GM23338 (cell line): ENCODE results near the gene CRYBG1. TPM values are rescaled to one million over a fixed set of nuclear protein-coding genes. Genes with fewer than 3 reads are reported as not detected.

Source experiments
- ATAC-seq: fragments of 200-7000 bp; cut with Tn5 transposase; 3 replicates; pipeline ENCODE4 v1.9.1; 2020
- DNase-seq: peaks from one replicate; pipeline ENCODE4 v3.0.0-alpha.2; 2015; ENCODE audit warnings: low spot score
- H2AFZ ChIP-seq: fragments of 200-600 bp; sonication (generic); 2 replicates; pipeline ENCODE4 v1.8.0; 2016; ENCODE audit warnings: antibody characterized with exemption, mild to moderate bottlenecking, moderate library complexity
- H3F3A ChIP-seq: fragments of 200-600 bp; sonication (generic); replicated peaks from 2 replicates; pipeline ENCODE4 v1.8.0; 2017; ENCODE audit warnings: antibody characterized with exemption, mixed run types, low read depth
- H3K27ac ChIP-seq: fragments of 200-600 bp; sonication (generic); 2 replicates; pipeline ENCODE4 v1.6.1; 2016; ENCODE audit warnings: low read depth
- H3K27me3 ChIP-seq: fragments of 200-600 bp; sonication (generic); 2 replicates; pipeline ENCODE4 v1.8.0; 2016; ENCODE audit warnings: mild to moderate bottlenecking, mixed run types, moderate library complexity; ENCODE audit not compliant: insufficient read depth
- H3K36me3 ChIP-seq: fragments of 200-600 bp; sonication (generic); 2 replicates; pipeline ENCODE4 v1.8.0; 2016; ENCODE audit warnings: mild to moderate bottlenecking; ENCODE audit not compliant: insufficient read depth
- H3K4me1 ChIP-seq: fragments of 200-600 bp; sonication (generic); 2 replicates; pipeline ENCODE4 v1.8.0; 2016; ENCODE audit warnings: mild to moderate bottlenecking, moderate library complexity; ENCODE audit not compliant: insufficient read depth
- H3K4me2 ChIP-seq: fragments of 200-600 bp; sonication (generic); 2 replicates; pipeline ENCODE4 v1.7.1; 2017; ENCODE audit warnings: mixed run types
- H3K4me3 ChIP-seq: fragments of 200-600 bp; sonication (generic); 2 replicates; pipeline ENCODE4 v1.6.1; 2016; ENCODE audit warnings: mixed run types
- H3K79me2 ChIP-seq: fragments of 200-600 bp; sonication (generic); replicated peaks from 2 replicates; pipeline ENCODE4 v1.8.0; 2017; ENCODE audit warnings: mild to moderate bottlenecking; ENCODE audit not compliant: insufficient read depth
- H3K9me2 ChIP-seq: fragments of 200-600 bp; sonication (generic); 2 replicates; pipeline ENCODE4 v1.8.0; 2017; ENCODE audit not compliant: insufficient read depth
- H4K20me1 ChIP-seq: fragments of 200-600 bp; sonication (generic); replicated peaks from 2 replicates; pipeline ENCODE4 v1.8.0; 2017; ENCODE audit warnings: mild to moderate bottlenecking; ENCODE audit not compliant: insufficient read depth
- H3K27ac Mint-ChIP-seq: 2 replicates; pipeline ENCODE4 v1.8.0; 2020; ENCODE audit warnings: inconsistent platforms, mild to moderate bottlenecking, moderate library complexity, mixed read lengths
- H3K27me3 Mint-ChIP-seq: 3 replicates; pipeline ENCODE4 v1.8.0; 2022; ENCODE audit warnings: low read depth, mild to moderate bottlenecking, moderate library complexity, mixed read lengths, inconsistent platforms; ENCODE audit not compliant: insufficient read depth, poor library complexity
- H3K36me3 Mint-ChIP-seq: 3 replicates; pipeline ENCODE4 v1.8.0; 2021; ENCODE audit warnings: low read depth, mild to moderate bottlenecking, inconsistent platforms, moderate library complexity, mixed read lengths
- H3K4me1 Mint-ChIP-seq: 3 replicates; pipeline ENCODE4 v1.8.0; 2020; ENCODE audit warnings: mild to moderate bottlenecking, inconsistent platforms, mixed read lengths
- H3K4me3 Mint-ChIP-seq: 3 replicates; pipeline ENCODE4 v1.8.0; 2021; ENCODE audit warnings: moderate library complexity, mild to moderate bottlenecking, inconsistent platforms, mixed read lengths
- H3K9me3 Mint-ChIP-seq: 3 replicates; pipeline ENCODE4 v1.8.0; 2020; ENCODE audit warnings: moderate library complexity, mild to moderate bottlenecking, inconsistent platforms, mixed read lengths
- CTCF ChIP-seq, 2 experiments: fragments of 200-600 bp in 1 of 2; sonication (generic) in 1 of 2; conservative IDR thresholded peaks; 2 replicates each; pipeline versions ENCODE4 v1.5.1 to v1.6.1; 2016 to 2017; ENCODE audit warnings: antibody characterized with exemption in 2 of 2, low read depth in 2 of 2, mild to moderate bottlenecking in 2 of 2, moderate library complexity in 1 of 2
- EZH2 ChIP-seq: fragments of 200-600 bp; sonication (generic); IDR thresholded peaks from one replicate; pipeline ENCODE4 v1.8.0; 2017; ENCODE audit warnings: antibody characterized with exemption, mild to moderate bottlenecking, low read depth; ENCODE audit not compliant: unreplicated experiment
- EZH2phosphoT487 ChIP-seq: fragments of 200-600 bp; sonication (generic); IDR thresholded peaks from one replicate; pipeline ENCODE4 v1.8.1; 2018; ENCODE audit warnings: antibody characterized with exemption; ENCODE audit not compliant: unreplicated experiment
- NANOG ChIP-seq: IDR thresholded peaks from 2 replicates; pipeline ENCODE4 v1.6.1; 2016; ENCODE audit warnings: antibody characterized with exemption, borderline replicate concordance
- POLR2AphosphoS5 ChIP-seq: IDR thresholded peaks from 2 replicates; pipeline ENCODE4 v1.6.1; 2016; ENCODE audit warnings: antibody characterized with exemption, low read depth
- STAT1 ChIP-seq: IDR thresholded peaks from one replicate; pipeline ENCODE4 v1.6.1; 2016; ENCODE audit warnings: antibody characterized with exemption; ENCODE audit not compliant: unreplicated experiment
- ZNF114 ChIP-seq: fragments of 250-450 bp; sonication (Bioruptor Pico); IDR thresholded peaks from 2 replicates; pipeline ENCODE4 v1.5.0; 2020; ENCODE audit warnings: mild to moderate bottlenecking, moderate library complexity
- ZNF331 ChIP-seq: fragments of 250-450 bp; sonication (Bioruptor Pico); IDR thresholded peaks from 2 replicates; pipeline ENCODE4 v1.5.0; 2020; ENCODE audit warnings: low read depth, mild to moderate bottlenecking, moderate library complexity
- ZNF462 ChIP-seq: fragments of 250-450 bp; sonication (Bioruptor Pico); IDR thresholded peaks from 2 replicates; pipeline ENCODE4 v1.5.0; 2020; ENCODE audit warnings: mild to moderate bottlenecking, moderate library complexity
- polyA plus RNA-seq: library from polyadenylated mRNA; unstranded; fragments of >200 nt; fragmentation: Nextera tagmentation; extraction: Ambion mirVana; gene quantifications from 2 replicates; pipeline ENCODE4 v1.2.1, GENCODE V29; 2016
- total RNA-seq: library from RNA; depleted of rRNA; stranded (reverse); fragments of >200 nt; shearing (Covaris generic); gene quantifications from 2 replicates; pipeline ENCODE4 v1.2.3, GENCODE V29; 2014

CRYBG1 gene
- total and polyA plus RNA-seq, 2 experiments from 2014 or later = 3.7 to 17.2 TPM

GRCh38 chr6:106527117-106527516 lies 166.6 kb downstream of the CRYBG1 start:
- no peak for TF ChIP-seq EZH2
- no peak for TF ChIP-seq ZNF331 (CRISPR knock-in tag)
- no peak for TF ChIP-seq EZH2phosphoT487
- no peak for TF ChIP-seq POLR2AphosphoS5
- TF ChIP-seq CTCF (conservative IDR thresholded peaks at IDR 0.05; ENCODE audit: low read depth in 2 of 2) = no peak
- TF ChIP-seq NANOG = no peak
- TF ChIP-seq ZNF114 (CRISPR knock-in tag) = no peak
- TF ChIP-seq STAT1 = no peak
- no peak overlapping the region for H3K4me2 ChIP-seq

GRCh38 chr6:106527979-106528378 lies 167.5 kb downstream of the CRYBG1 start:
- H3K27ac Mint-ChIP-seq = peak overlapping the region; percentile 24; the same call in 1 of the 2 replicates
- H3K27me3 Mint-ChIP-seq = no peaks in the 10 kb centered on the region
- H3K4me1 Mint-ChIP-seq = peaks cover 14% of the 10 kb centered on the region; the same call in 2 of the 3 replicates
- Histone ChIP-seq H3K4me2 (no peak overlapping the region), H3F3A (no peaks in the 10 kb centered on the region), H4K20me1 (no peaks in the 10 kb centered on the region), H3K36me3 (no peaks in the 10 kb centered on the region), H3K27ac (no peak overlapping the region), H3K27me3 (no peaks in the 10 kb centered on the region), H3K9me2 (no peaks in the 10 kb centered on the region), H3K79me2 (no peaks in the 10 kb centered on the region), H3K4me1 (0 out of 2 replicates have a peak, but pooled peaks cover 4% of the 10 kb centered on the region), H3K4me3 (no peak overlapping the region), H2AFZ (no peak overlapping the region)
- DNase-seq (no peak), ATAC-seq (no peak)
- no peak overlapping the region for H3K4me3 Mint-ChIP-seq
- no peaks in the 10 kb centered on the region for H3K9me3 Mint-ChIP-seq
- H3K36me3 Mint-ChIP-seq = no peaks in the 10 kb centered on the region
- no peak for TF ChIP-seq CTCF (conservative IDR thresholded peaks at IDR 0.05; ENCODE audit: low read depth in 2 of 2)
- TF ChIP-seq ZNF462 (CRISPR knock-in tag) = no peak
- no peak for TF ChIP-seq POLR2AphosphoS5

More at GRCh38 chr6:106527117-106527516, 166.6 kb downstream of the CRYBG1 start:
- no peaks in the 10 kb centered on the region for H4K20me1 ChIP-seq
- H3K9me2 ChIP-seq = no peaks in the 10 kb centered on the region
- H3K4me3 ChIP-seq = no peak overlapping the region
- Mint-ChIP-seq H3K36me3 (no peaks in the 10 kb centered on the region), H3K27me3 (no peaks in the 10 kb centered on the region), H3K4me1 (peaks cover 13% of the 10 kb centered on the region; the same call in 2 of the 3 replicates), H3K4me3 (no peak overlapping the region), H3K27ac (no peak overlapping the region), H3K9me3 (no peaks in the 10 kb centered on the region)
- H3K27me3 ChIP-seq = no peaks in the 10 kb centered on the region
- H3K4me1 ChIP-seq = 0 out of 2 replicates have a peak, but pooled peaks cover 4% of the 10 kb centered on the region
- no peak overlapping the region for H3K27ac ChIP-seq
- DNase-seq = no peak
- H2AFZ ChIP-seq = no peak overlapping the region
- ATAC-seq = no peak
- H3K36me3 ChIP-seq = no peaks in the 10 kb centered on the region
- no peaks in the 10 kb centered on the region for H3F3A ChIP-seq
- no peaks in the 10 kb centered on the region for H3K79me2 ChIP-seq
